Measurements from ENCODE around the gene WNT2B.

The WNT2B gene

GRCh38 chr1:112529301-112529700, 20.5 kb downstream of the WNT2B start:
- DNase-seq, result no peak

GRCh38 chr1:112530832-112531231, 22.1 kb downstream of the WNT2B start:
- DNase-seq, result no peak

- DNase-seq, result no peak
These were observed 23.3 kb downstream of the WNT2B start for GRCh38 chr1:112532064-112532463.

- DNase-seq, result no peak
These were observed 24.3 kb downstream of the WNT2B start for GRCh38 chr1:112533029-112533428.

GRCh38 chr1:112536561-112536960, 27.8 kb downstream of the WNT2B start:
- no peak for DNase-seq

- DNase-seq, result no peak
These were observed 28.7 kb downstream of the WNT2B start for GRCh38 chr1:112537456-112537855.

- no peak for DNase-seq
These were observed 30.1 kb downstream of the WNT2B start for GRCh38 chr1:112538883-112539282.

- DNase-seq, result no peak
These were observed 31.5 kb downstream of the WNT2B start for GRCh38 chr1:112540226-112540794.

- no peak for DNase-seq
These were observed 32.5 kb downstream of the WNT2B start for GRCh38 chr1:112541299-112541698.

GRCh38 chr1:112542206-112542973, 33.6 kb downstream of the WNT2B start:
- DNase-seq, result no peak

- peak in 1 of 5 donors; percentile 28 for DNase-seq
These were observed 35.4 kb downstream of the WNT2B start for GRCh38 chr1:112544011-112544688.

- no peak for DNase-seq
These were observed 36.0 kb downstream of the WNT2B start for GRCh38 chr1:112544751-112545150.

GRCh38 chr1:112546076-112546475, 37.3 kb downstream of the WNT2B start:
- DNase-seq, result no peak

- DNase-seq, result no peak
These were observed 39.8 kb downstream of the WNT2B start for GRCh38 chr1:112548547-112548946.

- DNase-seq, result no peak
These were observed 40.8 kb downstream of the WNT2B start for GRCh38 chr1:112549590-112549989.

GRCh38 chr1:112554411-112554810, 45.6 kb downstream of the WNT2B start:
- no peak for DNase-seq

GRCh38 chr1:112557385-112557784, 48.6 kb downstream of the WNT2B start:
- DNase-seq, result peak in 1 of 5 donors; percentile 57

GRCh38 chr1:112558634-112559033, 49.9 kb downstream of the WNT2B start:
- DNase-seq, result no peak

- no peak for DNase-seq
These were observed 54.6 kb downstream of the WNT2B start for GRCh38 chr1:112563341-112563740.

GRCh38 chr1:112564081-112564480, 55.3 kb downstream of the WNT2B start:
- DNase-seq, result no peak

GRCh38 chr1:112565800-112566199, 57.0 kb downstream of the WNT2B start:
- no peak for DNase-seq

- DNase-seq, result no peak
These were observed 66.5 kb downstream of the WNT2B start for GRCh38 chr1:112575154-112575804.

- DNase-seq, result no peak
These were observed 67.5 kb downstream of the WNT2B start for GRCh38 chr1:112576240-112576639.

Measured in T-helper 1 cell (primary cell).